ENCODE measurements around the gene SEC14L1.

GRCh38 chr17:77213778-77214132, 73.0 kb downstream of the SEC14L1 start:
- TF ChIP-seq CTCF (IDR thresholded peaks at IDR 0.05) (no peak), POLR2AphosphoS5 (IDR thresholded peaks at IDR 0.05; ENCODE audit: insufficient read depth in 1 of 2, low read depth in 1 of 2) (no peak)
